GM12874 (cell line): ENCODE results near the gene CCDC116.

Experiments used
- CTCF ChIP-seq: IDR thresholded peaks from 2 replicates; pipeline ENCODE4 v1.5.1; 2011; ENCODE audit warnings: low read depth, mild to moderate bottlenecking, control low read depth, low read length, moderate library complexity; ENCODE audit not compliant: insufficient read depth

Gene CCDC116

GRCh38 chr22:21683401-21683811 is 50.8 kb downstream of the CCDC116 start:
- TF ChIP-seq CTCF = no peak

GRCh38 chr22:21684492-21685163 is 52.1 kb downstream of the CCDC116 start:
- no peak for TF ChIP-seq CTCF

GRCh38 chr22:21685164-21685513 is 52.6 kb downstream of the CCDC116 start:
- no peak for TF ChIP-seq CTCF

GRCh38 chr22:21686193-21686608 is 53.6 kb downstream of the CCDC116 start:
- no peak for TF ChIP-seq CTCF
